Transverse colon (tissue), 3 donors: ENCODE measurements around the gene DMXL2.

Source experiments
- CTCF ChIP-seq, 5 experiments: fragments of 200-600 bp in 3 of 5; fragments of 450-650 bp in 2 of 5; sonication (generic) in 3 of 5; IDR thresholded peaks; 1 replicate in 2 of 5; 2 replicates in 3 of 5; pipeline ENCODE4 v1.5.1; 2016 to 2017; ENCODE audit warnings: antibody characterized with exemption in 5 of 5, inconsistent platforms in 3 of 5, mild to moderate bottlenecking in 2 of 5, moderate library complexity in 1 of 5
- POLR2A ChIP-seq: fragments of 450-650 bp; IDR thresholded peaks from one replicate; pipeline ENCODE4 v1.6.1; 2016; ENCODE audit warnings: antibody characterized with exemption, mild to moderate bottlenecking, moderate library complexity

- TF ChIP-seq POLR2A (no peak), CTCF (IDR thresholded peaks at IDR 0.05) (no peak)
These were observed 1.5 kb upstream of the DMXL2 start for GRCh38 chr15:51624022-51624421.
